Measurements from ENCODE around the gene GPR31. TPM values are rescaled to one million over a fixed set of nuclear protein-coding genes. Genes with fewer than 3 reads are reported as not detected.

GPR31 gene
- total and polyA plus RNA-seq, 9 of the 15 experiments (the other 6 are each of a cell fraction or from before 2014, with no cell fraction given), result not detected

- TF ChIP-seq ZNF583 (CRISPR knock-in tag; IDR thresholded peaks at IDR 0.05) (no peak), MXD1 (CRISPR knock-in tag; IDR thresholded peaks at IDR 0.05; ENCODE audit: borderline replicate concordance, poor library complexity, severe bottlenecking) (no peak), FOXA3 (CRISPR knock-in tag; conservative IDR thresholded peaks at IDR 0.05 in 1 of 2, IDR thresholded peaks at IDR 0.05 in 1 of 2) (no peak), TBL1XR1 (IDR thresholded peaks at IDR 0.05; ENCODE audit: low read length in 2 of 2) (no peak), ZBTB11 (CRISPR knock-in tag; IDR thresholded peaks at IDR 0.05) (no peak), CGGBP1 (CRISPR knock-in tag; IDR thresholded peaks at IDR 0.05) (no peak), FOSL1 (tag; conservative IDR thresholded peaks at IDR 0.05) (no peak), HOMEZ (CRISPR knock-in tag; IDR thresholded peaks at IDR 0.05) (no peak)
These were observed 11.6 kb downstream of the GPR31 start (continued) for GRCh38 chr6:167146135-167146534.

Measured in K562 (cell line).